H1 (cell line): ENCODE data around the gene GALNT12. TPM values are rescaled to one million over a fixed set of nuclear protein-coding genes. Genes with fewer than 3 reads are reported as not detected.

Source experiments
- CHD7 ChIP-seq: fragments of 300-600 bp; sonication (generic); IDR thresholded peaks from 2 replicates; pipeline ENCODE4 v1.7.1; 2012; ENCODE audit warnings: low read length, moderate library complexity, mild to moderate bottlenecking, inconsistent platforms; ENCODE audit not compliant: insufficient replicate concordance
- JUND ChIP-seq: IDR thresholded peaks from 2 replicates; pipeline ENCODE4 v1.6.1; 2011; ENCODE audit warnings: mild to moderate bottlenecking, improper control_type of control experiment, low read length
- RFX5 ChIP-seq: IDR thresholded peaks from 2 replicates; pipeline ENCODE4 v1.6.1; 2011; ENCODE audit warnings: low read depth, low read length, improper control_type of control experiment, borderline replicate concordance
- SP2 ChIP-seq: IDR thresholded peaks from 2 replicates; pipeline ENCODE4 v1.6.1; 2012; ENCODE audit warnings: mild to moderate bottlenecking, low read length, inconsistent platforms
- USF2 ChIP-seq: IDR thresholded peaks from 2 replicates; pipeline ENCODE4 v1.6.1; 2011; ENCODE audit warnings: low read length, improper control_type of control experiment
- polyA plus RNA-seq, 7 experiments: library from polyadenylated mRNA; depleted of rRNA in 3 of 7; stranded (reverse) in 5 of 7; unstranded in 2 of 7; fragments of >200 nt in 5 of 7; fragments of 200-250 nt in 2 of 7; gene quantifications; 1 replicate in 5 of 7; 2 replicates in 1 of 7; 4 replicates in 1 of 7; pipeline versions ENCODE4 v1.2.1 to v1.2.3, GENCODE V29; 2011 to 2013; ENCODE audit warnings: missing spikeins in 2 of 7, mixed read lengths in 2 of 7
- total RNA-seq: library from RNA; stranded (reverse); fragmentation: NEBNext Ultra II Directional; extraction: Animal tissue kit (Norgen Biotek cat#: 25700); gene quantifications from 2 replicates; pipeline ENCODE4 v1.2.1, GENCODE V29; 2021

Gene GALNT12
- total and polyA plus RNA-seq, 2 of the 8 experiments (the other 6 are each of a cell fraction or from before 2014, with no cell fraction given) = 16.2 to 19.6 TPM

GRCh38 chr9:98771209-98771874 lies 36.1 kb upstream of the GALNT12 start (continued):
- TF ChIP-seq CHD7 = no peak
- no peak for TF ChIP-seq SP2
- no peak for TF ChIP-seq RFX5
- no peak for TF ChIP-seq JUND
- TF ChIP-seq USF2 = no peak
